Mesenchymal stem cell (in vitro differentiated cells and primary cell): ENCODE measurements around the gene HMX1.
A peak's percentile ranks its signal among the peaks of the same experiment; 100 is the strongest.

Experiments
- DNase-seq: peaks from one replicate; pipeline ENCODE4 v3.0.0-alpha.2; 2013
- H2AFZ ChIP-seq: one replicate; pipeline ENCODE4 v1.6.1; 2013; ENCODE audit warnings: low read depth, mild to moderate bottlenecking, control low read depth, inconsistent platforms, low read length, moderate library complexity
- H2AK5ac ChIP-seq: 2 replicates; pipeline ENCODE4 v1.6.1; 2013; ENCODE audit warnings: low read length, moderate library complexity, mild to moderate bottlenecking, inconsistent platforms; ENCODE audit not compliant: severe bottlenecking
- H2BK120ac ChIP-seq: one replicate; pipeline ENCODE4 v1.6.1; 2013; ENCODE audit warnings: low read depth, mild to moderate bottlenecking, inconsistent platforms, low read length, moderate library complexity
- H2BK12ac ChIP-seq, 2 experiments: one replicate each; pipeline ENCODE4 v1.6.1; 2013; ENCODE audit warnings: inconsistent platforms in 2 of 2, low read length in 2 of 2, mild to moderate bottlenecking in 2 of 2, moderate library complexity in 2 of 2, control low read depth in 1 of 2
- H2BK15ac ChIP-seq: one replicate; pipeline ENCODE4 v1.6.1; 2013; ENCODE audit warnings: mild to moderate bottlenecking, low read depth, inconsistent platforms; ENCODE audit not compliant: poor library complexity, severe bottlenecking
- H2BK5ac ChIP-seq: 2 replicates; pipeline ENCODE4 v1.6.1; 2013; ENCODE audit warnings: low read depth, mild to moderate bottlenecking, low read length, control low read depth, inconsistent platforms; ENCODE audit not compliant: poor library complexity, severe bottlenecking
- H3K14ac ChIP-seq, 2 experiments: one replicate each; pipeline ENCODE4 v1.6.1; 2013; ENCODE audit warnings: inconsistent platforms in 2 of 2, low read length in 2 of 2, control low read depth in 1 of 2, mild to moderate bottlenecking in 1 of 2, moderate library complexity in 1 of 2
- H3K18ac ChIP-seq, 2 experiments: one replicate each; pipeline ENCODE4 v1.6.1; 2013; ENCODE audit warnings: inconsistent platforms in 2 of 2, low read length in 2 of 2, control low read depth in 1 of 2, low read depth in 1 of 2, mild to moderate bottlenecking in 1 of 2
- H3K23ac ChIP-seq, 2 experiments: one replicate each; pipeline ENCODE4 v1.6.1; 2013; ENCODE audit warnings: inconsistent platforms in 2 of 2, low read length in 2 of 2, mild to moderate bottlenecking in 2 of 2, moderate library complexity in 2 of 2, control low read depth in 1 of 2
- H3K27ac ChIP-seq: 2 replicates; pipeline ENCODE4 v1.5.1; 2013; ENCODE audit warnings: mild to moderate bottlenecking, moderate library complexity, low read length, control low read depth, inconsistent platforms; ENCODE audit not compliant: poor library complexity, severe bottlenecking
- H3K27me3 ChIP-seq, 2 experiments: 2 replicates each; pipeline versions ENCODE4 v1.6.1 to v1.7.0; 2013; ENCODE audit warnings: low read length in 2 of 2, mild to moderate bottlenecking in 2 of 2, moderate library complexity in 2 of 2, control low read depth in 1 of 2, inconsistent platforms in 1 of 2; ENCODE audit not compliant: control insufficient read depth in 1 of 2, insufficient read depth in 1 of 2
- H3K36me3 ChIP-seq, 2 experiments: 2 replicates each; pipeline versions ENCODE4 v1.6.1 to v1.7.0; 2013; ENCODE audit warnings: low read length in 2 of 2, control low read depth in 1 of 2, inconsistent platforms in 1 of 2, low read depth in 1 of 2, mild to moderate bottlenecking in 1 of 2; ENCODE audit not compliant: insufficient read depth in 2 of 2, control insufficient read depth in 1 of 2
- H3K4ac ChIP-seq, 2 experiments: one replicate each; pipeline ENCODE4 v1.6.1; 2013; ENCODE audit warnings: inconsistent platforms in 2 of 2, low read length in 2 of 2, mild to moderate bottlenecking in 2 of 2, moderate library complexity in 2 of 2, control low read depth in 1 of 2, low read depth in 1 of 2
- H3K4me1 ChIP-seq: 2 replicates; pipeline ENCODE4 v1.6.1; 2013; ENCODE audit warnings: low read depth, low read length, control low read depth; ENCODE audit not compliant: control insufficient read depth, insufficient read depth
- H3K4me2 ChIP-seq: 2 replicates; pipeline ENCODE4 v1.6.1; 2013; ENCODE audit warnings: low read length, mild to moderate bottlenecking, inconsistent platforms; ENCODE audit not compliant: poor library complexity, severe bottlenecking
- H3K4me3 ChIP-seq, 2 experiments: 2 replicates each; pipeline versions ENCODE4 v1.5.1 to v1.7.0; 2013; ENCODE audit warnings: low read length in 2 of 2, mild to moderate bottlenecking in 2 of 2, control low read depth in 1 of 2, low read depth in 1 of 2; ENCODE audit not compliant: insufficient read depth in 1 of 2
- H3K79me1 ChIP-seq: replicated peaks from 2 replicates; pipeline ENCODE4 v1.6.1; 2013; ENCODE audit warnings: mild to moderate bottlenecking, control low read depth, low read length, inconsistent platforms; ENCODE audit not compliant: poor library complexity, severe bottlenecking
- H3K9ac ChIP-seq: 2 replicates; pipeline ENCODE4 v1.7.0; 2013; ENCODE audit warnings: mild to moderate bottlenecking, low read length, moderate library complexity
- H3K9me3 ChIP-seq: 2 replicates; pipeline ENCODE4 v1.7.0; 2013; ENCODE audit warnings: mild to moderate bottlenecking, low read length; ENCODE audit not compliant: control insufficient read depth
- H4K8ac ChIP-seq: one replicate; pipeline ENCODE4 v1.6.1; 2013; ENCODE audit warnings: inconsistent platforms, mild to moderate bottlenecking, low read length, moderate library complexity
- H4K91ac ChIP-seq: one replicate; pipeline ENCODE4 v1.6.1; 2013; ENCODE audit warnings: mild to moderate bottlenecking, low read length, inconsistent platforms
- WGBS: methylation state at CpG from one replicate; pipeline ENCODE4 v1.1.7; 2013; ENCODE audit warnings: mixed read lengths; 5-methylcytosine and 5-hydroxymethylcytosine counted together

Gene HMX1

GRCh38 chr4:8860096-8860891 lies 11.3 kb downstream of the HMX1 start:
- H2AFZ ChIP-seq, result no peak overlapping the region
- no peak overlapping the region for H2BK15ac ChIP-seq
- no peak overlapping the region for H2AK5ac ChIP-seq
- no peaks in the 10 kb centered on the region for H3K4me1 ChIP-seq
- H3K4ac ChIP-seq, result no peak overlapping the region
- H2BK5ac ChIP-seq, result no peak overlapping the region
- no peak overlapping the region for H4K91ac ChIP-seq
- no peak overlapping the region for H3K4me2 ChIP-seq
- H3K27ac ChIP-seq, result no peak overlapping the region
- H3K9ac ChIP-seq, result no peak overlapping the region
- peak; percentile 0 for DNase-seq
- no peaks in the 10 kb centered on the region for H3K79me1 ChIP-seq
- no peaks in the 10 kb centered on the region for H3K9me3 ChIP-seq
- no peak overlapping the region for H2BK12ac ChIP-seq
- WGBS, result 20% methylated on average over 54 of the region's 70 CpGs
- no peak overlapping the region for H4K8ac ChIP-seq
- no peaks in the 10 kb centered on the region for H3K36me3 ChIP-seq
- H3K14ac ChIP-seq, result no peak overlapping the region
- H3K18ac ChIP-seq, result no peak overlapping the region
- H2BK120ac ChIP-seq, result no peak overlapping the region
- H3K23ac ChIP-seq, result no peak overlapping the region
- H3K27me3 ChIP-seq, result peaks cover 0 to 96% of the 10 kb centered on the region in 2 experiments
- H3K4me3 ChIP-seq, result no peak overlapping the region

GRCh38 chr4:8859550-8860095 lies 12.0 kb downstream of the HMX1 start:
- H2BK5ac ChIP-seq, result no peak overlapping the region
- H3K4me1 ChIP-seq, result no peaks in the 10 kb centered on the region
- H2AFZ ChIP-seq, result no peak overlapping the region
- H3K4me2 ChIP-seq, result no peak overlapping the region
- H3K36me3 ChIP-seq, result no peaks in the 10 kb centered on the region
- no peak overlapping the region for H2BK120ac ChIP-seq
- H4K91ac ChIP-seq, result no peak overlapping the region
- H3K18ac ChIP-seq, result no peak overlapping the region
- no peak overlapping the region for H3K4ac ChIP-seq
- no peak overlapping the region for H3K27ac ChIP-seq
- no peaks in the 10 kb centered on the region for H3K9me3 ChIP-seq
- H3K4me3 ChIP-seq, result no peak overlapping the region
- H3K9ac ChIP-seq, result no peak overlapping the region
- H2BK15ac ChIP-seq, result no peak overlapping the region
- no peak overlapping the region for H4K8ac ChIP-seq
- no peak overlapping the region for H2AK5ac ChIP-seq
- no peak for DNase-seq
- no peaks in the 10 kb centered on the region for H3K79me1 ChIP-seq
- no peak overlapping the region for H3K14ac ChIP-seq
- no peak overlapping the region for H2BK12ac ChIP-seq
- WGBS, result 31% methylated on average over 38 of the region's 38 CpGs
- peaks cover 0 to 95% of the 10 kb centered on the region in 2 experiments for H3K27me3 ChIP-seq
- no peak overlapping the region for H3K23ac ChIP-seq

- no peaks in the 10 kb centered on the region for H3K36me3 ChIP-seq
- H3K18ac ChIP-seq, result no peak overlapping the region
- H3K79me1 ChIP-seq, result no peaks in the 10 kb centered on the region
- no peaks in the 10 kb centered on the region for H3K9me3 ChIP-seq
- no peak overlapping the region for H4K8ac ChIP-seq
- no peaks in the 10 kb centered on the region for H3K4me1 ChIP-seq
- H3K14ac ChIP-seq, result no peak overlapping the region
- H3K27me3 ChIP-seq, result peaks cover 0 to 95% of the 10 kb centered on the region in 2 experiments
- no peak for DNase-seq
- H2BK12ac ChIP-seq, result no peak overlapping the region
- no peak overlapping the region for H3K9ac ChIP-seq
- H3K27ac ChIP-seq, result no peak overlapping the region
- no peak overlapping the region for H3K23ac ChIP-seq
- WGBS, result 49% methylated on average over 16 of the region's 19 CpGs
- no peak overlapping the region for H2BK120ac ChIP-seq
- H2AFZ ChIP-seq, result no peak overlapping the region
- no peak overlapping the region for H2BK5ac ChIP-seq
- no peak overlapping the region for H3K4me3 ChIP-seq
- H4K91ac ChIP-seq, result no peak overlapping the region
- no peak overlapping the region for H2BK15ac ChIP-seq
- no peak overlapping the region for H3K4me2 ChIP-seq
- H3K4ac ChIP-seq, result no peak overlapping the region
- H2AK5ac ChIP-seq, result no peak overlapping the region
Measured at GRCh38 chr4:8858701-8859210, 12.9 kb downstream of the HMX1 start.
